NCI-H524 treated with DMSO at 0.1 percent for 48 hours (cell line): ENCODE data around the gene UBE2L5.

Source experiments
- DNase-seq: peaks from one replicate; lab custom pipeline; 2025; lab: John Stamatoyannopoulos, UW

UBE2L5 gene

GRCh38 chr13:30406779-30407416 lies 15.4 kb upstream of the UBE2L5 start:
- no peak for DNase-seq

GRCh38 chr13:30408319-30409101 lies 13.8 kb upstream of the UBE2L5 start:
- DNase-seq = peak; percentile 25

GRCh38 chr13:30409886-30410704 lies 12.2 kb upstream of the UBE2L5 start:
- no peak for DNase-seq

GRCh38 chr13:30410705-30411125 lies 11.6 kb upstream of the UBE2L5 start:
- DNase-seq = no peak

- DNase-seq = no peak
Measured at GRCh38 chr13:30412346-30412745, 9.9 kb upstream of the UBE2L5 start.

- no peak for DNase-seq
Measured at GRCh38 chr13:30413842-30414241, 8.5 kb upstream of the UBE2L5 start.

GRCh38 chr13:30415430-30416030 lies 6.8 kb upstream of the UBE2L5 start:
- DNase-seq = no peak

GRCh38 chr13:30416471-30416870 lies 5.8 kb upstream of the UBE2L5 start:
- DNase-seq = no peak

GRCh38 chr13:30418075-30418716 lies 4.1 kb upstream of the UBE2L5 start:
- DNase-seq = no peak

- no peak for DNase-seq
Measured at GRCh38 chr13:30418717-30419459, 3.4 kb upstream of the UBE2L5 start.

GRCh38 chr13:30421093-30422053 lies 920 bp upstream of the UBE2L5 start:
- DNase-seq = peak; percentile 6

GRCh38 chr13:30423891-30424290 lies 1.6 kb downstream of the UBE2L5 start:
- DNase-seq = no peak

GRCh38 chr13:30429235-30429634 lies 6.9 kb downstream of the UBE2L5 start:
- no peak for DNase-seq

GRCh38 chr13:30429721-30430694 lies 7.7 kb downstream of the UBE2L5 start:
- no peak for DNase-seq

- DNase-seq = no peak
Measured at GRCh38 chr13:30431269-30431940, 9.1 kb downstream of the UBE2L5 start.

GRCh38 chr13:30435911-30436451 lies 13.7 kb downstream of the UBE2L5 start:
- DNase-seq = no peak

- DNase-seq = no peak
Measured at GRCh38 chr13:30437177-30437576, 14.9 kb downstream of the UBE2L5 start.

GRCh38 chr13:30438286-30438685 lies 16.0 kb downstream of the UBE2L5 start:
- DNase-seq = no peak
